ENCODE data around the gene ULK3. TPM values are rescaled to one million over a fixed set of nuclear protein-coding genes. Genes with fewer than 3 reads are reported as not detected.

The ULK3 gene
- total and polyA plus RNA-seq, 9 donors: 17.4 to 45.7 (median 25.9) TPM

DNA sequence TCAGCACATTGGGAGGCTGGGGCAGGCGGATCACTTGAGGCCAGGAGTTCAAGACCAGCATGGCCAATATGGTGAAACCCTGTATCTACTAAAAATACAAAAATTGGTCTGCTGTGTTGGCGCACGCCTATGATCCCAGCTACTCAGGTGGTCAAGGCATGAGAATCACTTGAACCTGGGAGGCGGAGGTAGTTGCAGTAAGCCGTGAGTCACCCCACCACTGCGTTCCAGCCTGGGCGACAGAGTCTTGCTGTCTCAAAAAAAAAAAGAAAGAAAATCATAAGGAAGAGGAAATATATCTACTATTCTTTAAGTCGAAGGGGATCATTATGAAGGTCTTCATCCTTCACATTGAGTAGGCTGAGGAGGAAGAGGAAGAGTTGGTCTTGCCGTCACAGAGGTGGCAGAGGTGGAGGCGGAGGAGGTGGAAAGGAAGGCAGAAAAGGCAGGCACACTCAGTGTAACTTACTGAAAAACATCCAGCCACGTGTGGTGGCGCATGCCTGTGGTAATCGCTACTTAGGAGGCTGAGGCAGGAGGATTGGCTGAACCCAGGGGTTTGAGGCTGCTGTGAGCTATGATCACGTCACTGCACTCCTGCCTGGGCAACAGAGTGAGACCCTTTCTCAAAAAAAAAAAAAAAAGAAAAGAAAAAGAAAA lies 46.9 kb downstream of the ULK3 start:
- Histone ChIP-seq H3K27me3 (no peaks in the 10 kb centered on the region), H3K4me3 (no peak overlapping the region), H3K27ac (no peak overlapping the region), H3K9me3 (no peaks in the 10 kb centered on the region), H3K4me1 (ENCODE audit: insufficient read depth) (peaks cover 1% of the 10 kb centered on the region), H3K36me3 (no peaks in the 10 kb centered on the region)
- TF ChIP-seq POLR2A (IDR thresholded peaks at IDR 0.05) (no peak), EP300 (IDR thresholded peaks at IDR 0.05) (no peak)
- TF ChIP-seq, protein P1, sequence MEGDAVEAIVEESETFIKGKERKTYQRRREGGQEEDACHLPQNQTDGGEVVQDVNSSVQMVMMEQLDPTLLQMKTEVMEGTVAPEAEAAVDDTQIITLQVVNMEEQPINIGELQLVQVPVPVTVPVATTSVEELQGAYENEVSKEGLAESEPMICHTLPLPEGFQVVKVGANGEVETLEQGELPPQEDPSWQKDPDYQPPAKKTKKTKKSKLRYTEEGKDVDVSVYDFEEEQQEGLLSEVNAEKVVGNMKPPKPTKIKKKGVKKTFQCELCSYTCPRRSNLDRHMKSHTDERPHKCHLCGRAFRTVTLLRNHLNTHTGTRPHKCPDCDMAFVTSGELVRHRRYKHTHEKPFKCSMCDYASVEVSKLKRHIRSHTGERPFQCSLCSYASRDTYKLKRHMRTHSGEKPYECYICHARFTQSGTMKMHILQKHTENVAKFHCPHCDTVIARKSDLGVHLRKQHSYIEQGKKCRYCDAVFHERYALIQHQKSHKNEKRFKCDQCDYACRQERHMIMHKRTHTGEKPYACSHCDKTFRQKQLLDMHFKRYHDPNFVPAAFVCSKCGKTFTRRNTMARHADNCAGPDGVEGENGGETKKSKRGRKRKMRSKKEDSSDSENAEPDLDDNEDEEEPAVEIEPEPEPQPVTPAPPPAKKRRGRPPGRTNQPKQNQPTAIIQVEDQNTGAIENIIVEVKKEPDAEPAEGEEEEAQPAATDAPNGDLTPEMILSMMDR (IDR thresholded peaks at IDR 0.05): no peak
- intact Hi-C loops (cut with DNase I): no loop called here
- 90 to 94% (median 93%) methylated on average over 14 of the region's 14 CpGs for WGBS, 3 donors
- no peak for DNase-seq

DNA sequence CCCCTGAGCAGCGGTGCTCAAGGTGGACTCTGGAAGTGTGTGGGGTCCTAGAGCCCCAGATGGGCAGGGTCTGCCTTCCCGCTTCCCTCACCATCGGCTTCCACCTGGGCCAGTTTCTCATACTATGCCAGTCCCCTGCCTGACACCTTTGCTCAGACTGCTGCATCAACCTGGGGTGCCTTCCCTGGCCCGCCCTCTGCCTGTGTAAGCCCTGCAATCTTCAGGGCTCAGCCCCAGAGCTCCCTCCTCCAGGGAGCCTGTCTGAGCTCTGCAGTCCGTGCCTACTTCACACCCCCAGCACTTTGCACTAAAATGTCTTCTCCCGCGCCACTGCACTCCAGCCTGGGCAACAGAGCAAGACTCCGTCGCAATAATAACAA lies 48.0 kb downstream of the ULK3 start:
- TF ChIP-seq EP300 (IDR thresholded peaks at IDR 0.05): no peak
- H3K4me3 ChIP-seq: no peak overlapping the region
- no peaks in the 10 kb centered on the region for H3K27me3 ChIP-seq
- no peaks in the 10 kb centered on the region for H3K36me3 ChIP-seq
- H3K4me1 ChIP-seq (ENCODE audit: insufficient read depth): peaks cover 5% of the 10 kb centered on the region
- WGBS, 3 donors: 93 to 97% (median 94%) methylated on average over 9 of the region's 9 CpGs
- H3K9me3 ChIP-seq: no peaks in the 10 kb centered on the region
- intact Hi-C loops (cut with DNase I): no loop called here
- H3K27ac ChIP-seq: no peak overlapping the region
- no peak for DNase-seq

DNA sequence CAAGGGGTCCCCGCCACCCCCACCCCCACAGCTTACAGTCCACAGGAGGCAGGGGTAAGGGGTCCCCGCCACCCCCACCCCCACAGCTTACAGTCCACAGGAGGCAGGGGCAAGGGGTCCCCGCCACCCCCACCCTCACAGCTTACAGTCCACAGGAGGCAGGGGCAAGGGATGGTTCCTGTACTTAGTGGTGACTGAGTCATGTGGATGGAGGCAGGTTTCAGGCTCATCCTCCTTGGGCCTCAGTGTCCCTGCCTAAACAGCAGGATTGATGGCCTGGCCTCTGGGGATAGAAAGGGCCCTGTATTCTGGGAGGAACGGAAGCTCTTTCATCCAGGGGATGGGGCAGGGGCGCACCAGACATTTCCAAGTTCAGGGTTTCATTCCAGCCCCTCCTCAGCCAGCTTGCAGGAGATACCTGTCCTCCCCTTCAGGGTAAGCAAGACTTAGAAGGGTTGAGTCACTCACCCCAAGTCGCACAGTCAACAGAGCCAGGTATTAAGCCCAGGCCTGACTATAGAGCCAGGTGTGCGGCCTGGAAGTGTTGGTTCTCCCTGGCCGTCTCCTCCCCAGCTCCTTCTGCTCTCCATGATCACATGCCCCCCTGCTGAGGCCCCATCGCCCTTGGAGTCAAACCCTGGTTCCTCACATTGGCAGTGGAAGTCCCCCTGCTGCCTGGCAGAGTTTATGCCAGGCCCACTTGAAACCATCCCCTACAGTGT lies 48.5 kb downstream of the ULK3 start:
- peaks cover 9% of the 10 kb centered on the region for H3K4me1 ChIP-seq (ENCODE audit: insufficient read depth)
- 88 to 93% (median 90%) methylated on average over 6 to 9 of the region's 9 CpGs for WGBS, 3 donors
- intact Hi-C loops (cut with DNase I): no loop called here
- H3K4me3 ChIP-seq: no peak overlapping the region
- DNase-seq: no peak
- H3K9me3 ChIP-seq: no peaks in the 10 kb centered on the region
- H3K27ac ChIP-seq: no peak overlapping the region
- no peaks in the 10 kb centered on the region for H3K27me3 ChIP-seq
- H3K36me3 ChIP-seq: no peaks in the 10 kb centered on the region
- TF ChIP-seq POLR2A (IDR thresholded peaks at IDR 0.05): no peak
- TF ChIP-seq, protein P1 (IDR thresholded peaks at IDR 0.05): no peak
- TF ChIP-seq EP300 (IDR thresholded peaks at IDR 0.05): no peak

DNA sequence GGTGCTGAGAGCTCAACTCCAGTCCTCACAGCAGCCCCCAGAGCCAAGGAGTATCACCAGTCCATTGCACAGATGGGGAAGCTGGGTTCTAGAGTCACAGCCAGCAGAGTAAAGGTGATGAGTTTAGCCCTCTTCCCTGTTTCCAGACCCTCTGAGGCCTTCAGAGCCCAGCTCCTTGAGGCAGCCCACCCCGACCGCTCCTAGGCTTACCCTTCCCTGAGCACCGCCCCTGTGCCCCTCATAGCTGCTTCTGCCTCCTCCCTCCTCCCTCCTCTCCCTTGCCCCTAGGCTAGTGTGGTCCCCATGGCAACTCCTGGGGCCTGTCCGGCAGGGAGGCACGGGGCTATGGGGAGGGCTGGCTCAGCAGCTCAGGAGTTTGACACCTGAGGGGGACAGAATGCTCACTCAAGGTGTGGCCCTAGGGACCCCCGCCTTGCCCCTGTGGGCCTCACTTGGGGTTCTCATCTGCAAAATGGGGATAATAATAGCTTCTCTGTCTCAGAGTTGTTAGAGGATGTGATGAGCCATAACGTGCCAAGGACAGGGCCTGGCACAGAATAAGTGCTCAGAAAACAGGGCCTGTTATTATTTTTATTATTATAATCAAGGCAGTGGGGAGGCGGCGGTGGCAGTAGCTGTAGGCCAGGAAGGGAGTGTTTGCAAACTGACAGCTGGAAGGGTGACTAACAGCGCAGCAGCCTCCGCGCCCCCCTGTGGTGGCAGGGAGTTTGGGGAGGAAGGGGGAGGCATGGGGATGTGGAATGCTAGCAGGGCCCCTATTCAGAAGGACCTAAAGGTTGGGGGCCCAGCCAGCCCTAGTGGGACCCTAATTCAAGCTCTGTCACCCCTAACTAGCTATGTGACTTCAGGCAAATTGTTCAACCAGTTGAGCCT lies 49.6 kb downstream of the ULK3 start:
- no peak for DNase-seq
- TF ChIP-seq POLR2A (IDR thresholded peaks at IDR 0.05): no peak
- TF ChIP-seq, protein P1 (IDR thresholded peaks at IDR 0.05): no peak
- intact Hi-C loops (cut with DNase I): no loop called here
- Histone ChIP-seq H3K36me3 (no peaks in the 10 kb centered on the region), H3K9me3 (no peaks in the 10 kb centered on the region), H3K4me3 (no peak overlapping the region), H3K27me3 (no peaks in the 10 kb centered on the region), H3K4me1 (ENCODE audit: insufficient read depth) (peaks cover 17% of the 10 kb centered on the region), H3K27ac (no peak overlapping the region)
- 69 to 74% (median 71%) methylated on average over 12 of the region's 12 CpGs for WGBS, 3 donors
